A549 (cell line): ENCODE measurements around the gene CLDN7. TPM values are rescaled to one million over a fixed set of nuclear protein-coding genes. Genes with fewer than 3 reads are reported as not detected.

Experiments used
- ATAC-seq, 2 experiments: fragments of 200-7000 bp in 1 of 2; fragments of >200 bp in 1 of 2; cut with Nextera tagmentation in 1 of 2; cut with Tn5 transposase in 1 of 2; 3 replicates each; pipeline versions ENCODE4 v1.8.0 to v1.9.1; 2018 to 2020; ENCODE audit warnings: mild to moderate bottlenecking in 1 of 2, moderate library complexity in 1 of 2
- CTCF ChIA-PET: fragments of 300-600 bp; sonication (Branson Sonifier 250); formaldehyde crosslinking; extraction: SDS; loops from one replicate; lab custom pipeline; 2021; ENCODE audit warnings: antibody characterized with exemption, inconsistent platforms; lab: Yijun Ruan, JAX
- POLR2A ChIA-PET: fragments of 350-600 bp; formaldehyde crosslinking; extraction: SDS; loops from one replicate; lab custom pipeline; 2021; ENCODE audit warnings: antibody characterized with exemption, inconsistent platforms; lab: Yijun Ruan, JAX
- DNase-seq, 2 experiments: peaks; one replicate each; pipeline versions ENCODE4 v3.0.0 to v3.0.0-alpha.2; 2011 to 2016; ENCODE audit warnings: low read depth in 1 of 2, low spot score in 1 of 2
- FAIRE-seq: peaks from 2 replicates; lab custom pipeline; 2011; peaks lifted over from hg19 to GRCh38; lab: Jason Lieb, UNC
- H3K27ac ChIP-seq, 2 experiments: fragments of >200 bp; sonication (Bioruptor Twin); formaldehyde crosslinking; 3 replicates each; pipeline ENCODE4 v1.5.1; 2016 to 2017
- H3K4me1 ChIP-seq: fragments of >200 bp; sonication (Bioruptor Twin); formaldehyde crosslinking; 3 replicates; pipeline ENCODE4 v1.6.1; 2016
- H3K4me2 ChIP-seq: fragments of >200 bp; sonication (Bioruptor Twin); formaldehyde crosslinking; 3 replicates; pipeline ENCODE4 v1.6.1; 2016
- H3K4me3 ChIP-seq: fragments of >200 bp; sonication (Bioruptor Twin); formaldehyde crosslinking; 3 replicates; pipeline ENCODE4 v1.5.1; 2016
- H3K9me3 ChIP-seq: fragments of >200 bp; sonication (Bioruptor Twin); formaldehyde crosslinking; 3 replicates; pipeline ENCODE4 v1.6.1; 2016
- CEBPB ChIP-seq, 2 experiments: fragments of >200 bp in 1 of 2; sonication (Bioruptor Twin) in 1 of 2; formaldehyde crosslinking in 1 of 2; IDR thresholded peaks; 2 replicates each; pipeline ENCODE4 v1.6.1; 2012 to 2016
- HEYL ChIP-seq: fragments of 250-450 bp; sonication (Bioruptor Pico); IDR thresholded peaks from 2 replicates; pipeline ENCODE4 v1.8.0; 2021; ENCODE audit warnings: mild to moderate bottlenecking, moderate library complexity
- HOXA7 ChIP-seq: fragments of 250-450 bp; sonication (Bioruptor Pico); IDR thresholded peaks from 2 replicates; pipeline ENCODE4 v1.5.0; 2020; ENCODE audit warnings: mild to moderate bottlenecking, moderate library complexity
- JUN ChIP-seq, 2 experiments: fragments of >200 bp; sonication (Bioruptor Twin); formaldehyde crosslinking; IDR thresholded peaks; 2 replicates in 1 of 2; 3 replicates in 1 of 2; pipeline ENCODE4 v1.6.1; 2016 to 2017
- KDM1A ChIP-seq: fragments of 200-600 bp; sonication (generic); IDR thresholded peaks from 2 replicates; pipeline ENCODE4 v1.6.1; 2016; ENCODE audit warnings: low read depth, mild to moderate bottlenecking
- MYC ChIP-seq: IDR thresholded peaks from 2 replicates; pipeline ENCODE4 v1.6.1; 2012; ENCODE audit warnings: mild to moderate bottlenecking, inconsistent platforms, low read length, improper control_type of control experiment, borderline replicate concordance
- PHF8 ChIP-seq: fragments of 200-600 bp; sonication (generic); IDR thresholded peaks from 2 replicates; pipeline ENCODE4 v1.6.1; 2016; ENCODE audit warnings: low read depth, mild to moderate bottlenecking, antibody characterized with exemption, moderate library complexity, borderline replicate concordance
- POLR2A ChIP-seq: IDR thresholded peaks from 2 replicates; pipeline ENCODE4 v1.6.1; 2012; ENCODE audit warnings: mild to moderate bottlenecking, low read length
- RCOR1 ChIP-seq: fragments of 150-350 bp; IDR thresholded peaks from 2 replicates; pipeline ENCODE4 v1.6.1; 2014; ENCODE audit warnings: antibody characterized with exemption, low read length, low read depth
- RNF2 ChIP-seq: fragments of 200-600 bp; sonication (generic); IDR thresholded peaks from 2 replicates; pipeline ENCODE4 v1.6.1; 2016; ENCODE audit warnings: low read depth, mild to moderate bottlenecking, antibody characterized with exemption, moderate library complexity, borderline replicate concordance
- SMC3 ChIP-seq: fragments of >200 bp; sonication (Bioruptor Twin); formaldehyde crosslinking; IDR thresholded peaks from 3 replicates; pipeline ENCODE4 v1.6.1; 2018; ENCODE audit warnings: inconsistent platforms
- ZC3H11A ChIP-seq: fragments of 450-650 bp; IDR thresholded peaks from 2 replicates; pipeline ENCODE4 v1.6.1; 2014; ENCODE audit warnings: antibody characterized with exemption, mild to moderate bottlenecking
- ZFP36 ChIP-seq: fragments of 450-650 bp; IDR thresholded peaks from 2 replicates; pipeline ENCODE4 v1.6.1; 2014; ENCODE audit warnings: borderline replicate concordance; ENCODE audit not compliant: partially characterized antibody
- WGBS: methylation state at CpG from one replicate; pipeline ENCODE4 v1.1.6; 2017; ENCODE audit errors: missing lambda C conversion rate; 5-methylcytosine and 5-hydroxymethylcytosine counted together
- polyA plus RNA-seq, 4 experiments: library from polyadenylated mRNA; depleted of rRNA in 3 of 4; stranded (reverse); fragments of >200 nt; fragmentation: RNase III in 1 of 4; extraction: RNeasy Plus Mini Kit Qiagen cat#74134 plus additional on column Dnase treatment in 1 of 4; gene quantifications; 2 replicates in 3 of 4; 3 replicates in 1 of 4; pipeline ENCODE4 v1.2.3, GENCODE V29; 2011 to 2017
- TF ChIP-seq, protein P1 (sequence below): fragments of 450-650 bp; IDR thresholded peaks from 2 replicates; pipeline ENCODE4 v1.6.1; 2014; ENCODE audit warnings: antibody characterized with exemption
- TF ChIP-seq, protein P2 (sequence below): IDR thresholded peaks from 2 replicates; pipeline ENCODE4 v1.6.1; 2012
- TF ChIP-seq, protein P3 (sequence below): fragments of 200-600 bp; sonication (generic); IDR thresholded peaks from 2 replicates; pipeline ENCODE4 v1.6.1; 2016; ENCODE audit warnings: antibody characterized with exemption, mild to moderate bottlenecking, moderate library complexity
- TF ChIP-seq, protein P4 (sequence below): fragments of >200 bp; sonication (Bioruptor Twin); formaldehyde crosslinking; IDR thresholded peaks from 3 replicates; pipeline ENCODE4 v1.5.1; 2016
- TF ChIP-seq, protein P5 (sequence below): fragments of 150-350 bp; IDR thresholded peaks from 2 replicates; pipeline ENCODE4 v1.6.1; 2014; ENCODE audit warnings: low read depth, mild to moderate bottlenecking, low read length

Gene CLDN7
- polyA plus RNA-seq, 2 of the 4 experiments (the other 2 are of a cell fraction), result 0.97 to 4.2 TPM

DNA sequence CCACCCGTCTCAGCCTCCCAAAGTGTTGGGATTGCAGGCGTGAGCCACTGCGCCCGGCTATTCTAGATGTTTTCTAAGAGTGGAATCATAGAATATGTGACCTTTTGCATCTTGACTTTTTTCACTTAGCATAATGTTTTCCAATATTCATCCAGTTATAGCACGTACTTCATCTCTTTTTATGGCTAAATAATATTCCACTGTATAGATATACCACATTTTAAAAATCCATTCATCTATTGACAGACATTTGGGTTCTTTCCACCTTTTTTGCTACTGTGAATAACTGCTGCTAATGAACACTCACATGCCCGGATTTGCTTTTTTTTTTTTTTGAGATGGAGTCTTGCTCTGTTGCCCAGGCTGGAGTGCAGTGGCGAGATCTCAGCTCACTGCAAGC lies 41.9 kb upstream of the CLDN7 start:
- CTCF ChIA-PET, result interaction anchor here (0.6 to 11.0 kb wide), 7 partner anchors 9 to 139 kb away, joined by 3 to 446 read pairs (median 7); partner anchors contain the start of gene SLC2A4
- POLR2A ChIA-PET, result no interaction called here
- Histone ChIP-seq H3K4me2 (no peak overlapping the region), H3K9me3 (no peaks in the 10 kb centered on the region), H3K4me1 (peaks cover 2% of the 10 kb centered on the region), H3K27ac (no peak overlapping the region), H3K4me3 (no peak overlapping the region)
- FAIRE-seq, result no peak
- ATAC-seq, result no peak
- 87% methylated on average over 7 of the region's 7 CpGs for WGBS
- TF ChIP-seq SMC3 (no peak), KDM1A (no peak), PHF8 (no peak), RCOR1 (no peak), ZC3H11A (no peak), ZFP36 (no peak), CEBPB (IDR thresholded peaks at IDR 0.05) (no peak), MYC (no peak), POLR2A (no peak), RNF2 (no peak), HOXA7 (CRISPR knock-in tag) (no peak), JUN (IDR thresholded peaks at IDR 0.05) (no peak), HEYL (CRISPR knock-in tag) (no peak)
- TF ChIP-seq, protein P1, sequence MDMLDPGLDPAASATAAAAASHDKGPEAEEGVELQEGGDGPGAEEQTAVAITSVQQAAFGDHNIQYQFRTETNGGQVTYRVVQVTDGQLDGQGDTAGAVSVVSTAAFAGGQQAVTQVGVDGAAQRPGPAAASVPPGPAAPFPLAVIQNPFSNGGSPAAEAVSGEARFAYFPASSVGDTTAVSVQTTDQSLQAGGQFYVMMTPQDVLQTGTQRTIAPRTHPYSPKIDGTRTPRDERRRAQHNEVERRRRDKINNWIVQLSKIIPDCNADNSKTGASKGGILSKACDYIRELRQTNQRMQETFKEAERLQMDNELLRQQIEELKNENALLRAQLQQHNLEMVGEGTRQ, result no peak
- TF ChIP-seq, protein P2, sequence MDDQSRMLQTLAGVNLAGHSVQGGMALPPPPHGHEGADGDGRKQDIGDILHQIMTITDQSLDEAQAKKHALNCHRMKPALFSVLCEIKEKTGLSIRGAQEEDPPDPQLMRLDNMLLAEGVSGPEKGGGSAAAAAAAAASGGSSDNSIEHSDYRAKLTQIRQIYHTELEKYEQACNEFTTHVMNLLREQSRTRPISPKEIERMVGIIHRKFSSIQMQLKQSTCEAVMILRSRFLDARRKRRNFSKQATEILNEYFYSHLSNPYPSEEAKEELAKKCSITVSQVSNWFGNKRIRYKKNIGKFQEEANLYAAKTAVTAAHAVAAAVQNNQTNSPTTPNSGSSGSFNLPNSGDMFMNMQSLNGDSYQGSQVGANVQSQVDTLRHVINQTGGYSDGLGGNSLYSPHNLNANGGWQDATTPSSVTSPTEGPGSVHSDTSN, result no peak
- TF ChIP-seq, protein P3, sequence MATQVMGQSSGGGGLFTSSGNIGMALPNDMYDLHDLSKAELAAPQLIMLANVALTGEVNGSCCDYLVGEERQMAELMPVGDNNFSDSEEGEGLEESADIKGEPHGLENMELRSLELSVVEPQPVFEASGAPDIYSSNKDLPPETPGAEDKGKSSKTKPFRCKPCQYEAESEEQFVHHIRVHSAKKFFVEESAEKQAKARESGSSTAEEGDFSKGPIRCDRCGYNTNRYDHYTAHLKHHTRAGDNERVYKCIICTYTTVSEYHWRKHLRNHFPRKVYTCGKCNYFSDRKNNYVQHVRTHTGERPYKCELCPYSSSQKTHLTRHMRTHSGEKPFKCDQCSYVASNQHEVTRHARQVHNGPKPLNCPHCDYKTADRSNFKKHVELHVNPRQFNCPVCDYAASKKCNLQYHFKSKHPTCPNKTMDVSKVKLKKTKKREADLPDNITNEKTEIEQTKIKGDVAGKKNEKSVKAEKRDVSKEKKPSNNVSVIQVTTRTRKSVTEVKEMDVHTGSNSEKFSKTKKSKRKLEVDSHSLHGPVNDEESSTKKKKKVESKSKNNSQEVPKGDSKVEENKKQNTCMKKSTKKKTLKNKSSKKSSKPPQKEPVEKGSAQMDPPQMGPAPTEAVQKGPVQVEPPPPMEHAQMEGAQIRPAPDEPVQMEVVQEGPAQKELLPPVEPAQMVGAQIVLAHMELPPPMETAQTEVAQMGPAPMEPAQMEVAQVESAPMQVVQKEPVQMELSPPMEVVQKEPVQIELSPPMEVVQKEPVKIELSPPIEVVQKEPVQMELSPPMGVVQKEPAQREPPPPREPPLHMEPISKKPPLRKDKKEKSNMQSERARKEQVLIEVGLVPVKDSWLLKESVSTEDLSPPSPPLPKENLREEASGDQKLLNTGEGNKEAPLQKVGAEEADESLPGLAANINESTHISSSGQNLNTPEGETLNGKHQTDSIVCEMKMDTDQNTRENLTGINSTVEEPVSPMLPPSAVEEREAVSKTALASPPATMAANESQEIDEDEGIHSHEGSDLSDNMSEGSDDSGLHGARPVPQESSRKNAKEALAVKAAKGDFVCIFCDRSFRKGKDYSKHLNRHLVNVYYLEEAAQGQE, result no peak
- TF ChIP-seq, protein P4, sequence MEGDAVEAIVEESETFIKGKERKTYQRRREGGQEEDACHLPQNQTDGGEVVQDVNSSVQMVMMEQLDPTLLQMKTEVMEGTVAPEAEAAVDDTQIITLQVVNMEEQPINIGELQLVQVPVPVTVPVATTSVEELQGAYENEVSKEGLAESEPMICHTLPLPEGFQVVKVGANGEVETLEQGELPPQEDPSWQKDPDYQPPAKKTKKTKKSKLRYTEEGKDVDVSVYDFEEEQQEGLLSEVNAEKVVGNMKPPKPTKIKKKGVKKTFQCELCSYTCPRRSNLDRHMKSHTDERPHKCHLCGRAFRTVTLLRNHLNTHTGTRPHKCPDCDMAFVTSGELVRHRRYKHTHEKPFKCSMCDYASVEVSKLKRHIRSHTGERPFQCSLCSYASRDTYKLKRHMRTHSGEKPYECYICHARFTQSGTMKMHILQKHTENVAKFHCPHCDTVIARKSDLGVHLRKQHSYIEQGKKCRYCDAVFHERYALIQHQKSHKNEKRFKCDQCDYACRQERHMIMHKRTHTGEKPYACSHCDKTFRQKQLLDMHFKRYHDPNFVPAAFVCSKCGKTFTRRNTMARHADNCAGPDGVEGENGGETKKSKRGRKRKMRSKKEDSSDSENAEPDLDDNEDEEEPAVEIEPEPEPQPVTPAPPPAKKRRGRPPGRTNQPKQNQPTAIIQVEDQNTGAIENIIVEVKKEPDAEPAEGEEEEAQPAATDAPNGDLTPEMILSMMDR, result no peak
- TF ChIP-seq, protein P5, sequence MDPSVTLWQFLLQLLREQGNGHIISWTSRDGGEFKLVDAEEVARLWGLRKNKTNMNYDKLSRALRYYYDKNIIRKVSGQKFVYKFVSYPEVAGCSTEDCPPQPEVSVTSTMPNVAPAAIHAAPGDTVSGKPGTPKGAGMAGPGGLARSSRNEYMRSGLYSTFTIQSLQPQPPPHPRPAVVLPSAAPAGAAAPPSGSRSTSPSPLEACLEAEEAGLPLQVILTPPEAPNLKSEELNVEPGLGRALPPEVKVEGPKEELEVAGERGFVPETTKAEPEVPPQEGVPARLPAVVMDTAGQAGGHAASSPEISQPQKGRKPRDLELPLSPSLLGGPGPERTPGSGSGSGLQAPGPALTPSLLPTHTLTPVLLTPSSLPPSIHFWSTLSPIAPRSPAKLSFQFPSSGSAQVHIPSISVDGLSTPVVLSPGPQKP, result no peak
- DNase-seq, result no peak
